Small intestine (tissue), 7 donors: ENCODE results near the gene SMARCD3. TPM values are rescaled to one million over a fixed set of nuclear protein-coding genes. Genes with fewer than 3 reads are reported as not detected.

Experiments
- DNase-seq, 2 donors: peaks; one replicate each; pipeline versions ENCODE4 v3.0.0 to v3.0.0-alpha.2; 2013
- FAIRE-seq: peaks from 2 replicates; lab custom pipeline; 2012; peaks lifted over from hg19 to GRCh38; lab: Jason Lieb, UNC
- H3K27ac ChIP-seq, 3 donors: one replicate each; pipeline ENCODE4 v1.5.1; 2013; ENCODE audit warnings: low read length in 2 of 3, mild to moderate bottlenecking in 2 of 3, control low read depth in 1 of 3, inconsistent platforms in 1 of 3, low read depth in 1 of 3, moderate library complexity in 1 of 3
- H3K27me3 ChIP-seq, 3 donors: one replicate each; pipeline ENCODE4 v1.6.1; 2013; ENCODE audit warnings: low read length in 3 of 3, inconsistent platforms in 1 of 3; ENCODE audit not compliant: control insufficient read depth in 3 of 3, insufficient read depth in 3 of 3
- H3K36me3 ChIP-seq, 3 donors: one replicate each; pipeline ENCODE4 v1.6.1; 2013; ENCODE audit warnings: low read length in 3 of 3, inconsistent platforms in 1 of 3, low read depth in 1 of 3, mild to moderate bottlenecking in 1 of 3, moderate library complexity in 1 of 3; ENCODE audit not compliant: control insufficient read depth in 3 of 3, insufficient read depth in 2 of 3
- H3K4me1 ChIP-seq, 3 donors: one replicate each; pipeline ENCODE4 v1.6.1; 2013; ENCODE audit warnings: low read length in 2 of 3, inconsistent platforms in 1 of 3, low read depth in 1 of 3, mild to moderate bottlenecking in 1 of 3, moderate library complexity in 1 of 3; ENCODE audit not compliant: control insufficient read depth in 3 of 3, insufficient read depth in 2 of 3
- H3K4me3 ChIP-seq, 3 donors: one replicate each; pipeline ENCODE4 v1.5.1; 2013; ENCODE audit warnings: low read length in 3 of 3, control low read depth in 1 of 3, inconsistent platforms in 1 of 3, low read depth in 1 of 3, mild to moderate bottlenecking in 1 of 3, moderate library complexity in 1 of 3
- H3K9me3 ChIP-seq, 2 donors: one replicate each; pipeline ENCODE4 v1.6.1; 2013; ENCODE audit warnings: low read depth in 1 of 2, low read length in 1 of 2; ENCODE audit not compliant: control insufficient read depth in 2 of 2, insufficient read depth in 1 of 2
- WGBS, 3 donors: extraction: QIAGEN DNeasy Blood & Tissue Kit; methylation state at CpG; one replicate each; pipeline ENCODE4 v1.1.7; 2013; 5-methylcytosine and 5-hydroxymethylcytosine counted together
- polyA plus RNA-seq, 4 donors: library from polyadenylated mRNA; stranded (reverse) in 3 of 4; unstranded in 1 of 4; fragments of 200-250 nt in 3 of 4; fragments of 120-200 nt in 1 of 4; gene quantifications; one replicate each; pipeline versions ENCODE4 v1.2.1 to v1.2.3, GENCODE V29; 2013
- donor health status: healthy with polysubstance abuse.
- donor health status: control.
- donor health status: control.
- donor health status: Bipolar disorder and iron deficiency.
- donor health status: healthy.

The SMARCD3 gene
- polyA plus RNA-seq, 4 donors = 0.89 to 16.0 (median 10.3) TPM

- WGBS, 3 donors = 74 to 84% (median 80%) methylated on average over 3 of the region's 3 CpGs
- Histone ChIP-seq H3K9me3 (no peaks in the 10 kb centered on the region), H3K4me1 (no peaks in the 10 kb centered on the region), H3K4me3 (no peak overlapping the region), H3K27ac (no peak overlapping the region), H3K36me3 (peaks cover 5 to 37% (median 8%) of the 10 kb centered on the region in 3 donors), H3K27me3 (peaks cover 0 to 1% (median 0%) of the 10 kb centered on the region in 3 donors)
- DNase-seq (no peak), FAIRE-seq (no peak)
Measured at GRCh38 chr7:151211155-151211772, 37.2 kb downstream of the SMARCD3 start.

GRCh38 chr7:151210087-151210854 lies 38.2 kb downstream of the SMARCD3 start, which contains the start of gene H2BK1:
Gene H2BK1 (minus strand): TSS chr7:151210488. CDS start chr7:151210318, 170 bp downstream.
- Histone ChIP-seq H3K4me1 (no peaks in the 10 kb centered on the region), H3K27ac (no peak within 1 kb of the TSS), H3K4me3 (no peak within 1 kb of the TSS), H3K36me3 (peaks cover 5 to 31% (median 8%) of the 10 kb centered on the region in 3 donors), H3K27me3 (peaks cover 0 to 10% (median 0%) of the 10 kb centered on the region in 3 donors), H3K9me3 (no peaks in the 10 kb centered on the region)
- FAIRE-seq (no peak), DNase-seq (no peak)
- 82 to 85% (median 82%) methylated on average over 16 to 17 of the region's 17 CpGs for WGBS, 3 donors

GRCh38 chr7:151209588-151209987 lies 38.9 kb downstream of the SMARCD3 start:
- Histone ChIP-seq H3K9me3 (no peaks in the 10 kb centered on the region), H3K4me1 (no peaks in the 10 kb centered on the region), H3K27ac (no peak overlapping the region), H3K36me3 (peaks cover 4 to 25% (median 5%) of the 10 kb centered on the region in 3 donors), H3K4me3 (no peak overlapping the region), H3K27me3 (peaks cover 0 to 17% (median 0%) of the 10 kb centered on the region in 3 donors)
- FAIRE-seq (no peak), DNase-seq (no peak)
- WGBS, 3 donors = 60 to 80% (median 75%) methylated on average over 6 of the region's 6 CpGs

GRCh38 chr7:151208253-151208862 lies 40.1 kb downstream of the SMARCD3 start:
- Histone ChIP-seq H3K4me1 (no peaks in the 10 kb centered on the region), H3K27ac (no peak overlapping the region), H3K9me3 (no peaks in the 10 kb centered on the region), H3K4me3 (no peak overlapping the region), H3K36me3 (peaks cover 1 to 15% (median 2%) of the 10 kb centered on the region in 3 donors), H3K27me3 (peaks cover 0 to 29% (median 0%) of the 10 kb centered on the region in 3 donors)
- DNase-seq (no peak), FAIRE-seq (no peak)
- WGBS, 3 donors = 58 to 68% (median 66%) methylated on average over 9 of the region's 9 CpGs

GRCh38 chr7:151207804-151208203 lies 40.7 kb downstream of the SMARCD3 start:
- no peaks in the 10 kb centered on the region for H3K9me3 ChIP-seq
- H3K4me3 ChIP-seq = no peak overlapping the region
- peaks cover 0 to 32% (median 0%) of the 10 kb centered on the region in 3 donors for H3K27me3 ChIP-seq
- H3K36me3 ChIP-seq = peaks cover 0 to 10% (median 0%) of the 10 kb centered on the region in 3 donors
- H3K27ac ChIP-seq = peak overlapping the region in 1 of 3 donors; percentile 38
- whole genome bisulfite sequencing, 3 donors = 54 to 66% (median 58%) methylated on average over 12 of the region's 12 CpGs
- no peak for DNase-seq
- no peak for FAIRE-seq
- no peaks in the 10 kb centered on the region for H3K4me1 ChIP-seq

GRCh38 chr7:151207315-151207714 lies 41.2 kb downstream of the SMARCD3 start:
- H3K4me3 ChIP-seq = no peak overlapping the region
- peaks cover 0 to 5% (median 0%) of the 10 kb centered on the region in 3 donors for H3K36me3 ChIP-seq
- H3K4me1 ChIP-seq = no peaks in the 10 kb centered on the region
- no peak for FAIRE-seq
- H3K27ac ChIP-seq = peak overlapping the region in 1 of 3 donors; percentile 38
- no peak for DNase-seq
- no peaks in the 10 kb centered on the region for H3K9me3 ChIP-seq
- peaks cover 0 to 34% (median 0%) of the 10 kb centered on the region in 3 donors for H3K27me3 ChIP-seq
- 50 to 63% (median 56%) methylated on average over 9 of the region's 9 CpGs for WGBS, 3 donors

- Histone ChIP-seq H3K4me1 (no peaks in the 10 kb centered on the region), H3K27ac (peak overlapping the region in 2 of 3 donors; percentile 7 to 8), H3K36me3 (peaks cover 0 to 4% (median 0%) of the 10 kb centered on the region in 3 donors), H3K9me3 (no peaks in the 10 kb centered on the region), H3K4me3 (no peak overlapping the region), H3K27me3 (peaks cover 0 to 34% (median 0%) of the 10 kb centered on the region in 3 donors)
- WGBS, 3 donors = 45 to 50% (median 48%) methylated on average over 9 of the region's 9 CpGs
- FAIRE-seq = no peak
- peak in 1 of 2 donors; percentile 48 for DNase-seq
Measured at GRCh38 chr7:151206914-151207313, 41.6 kb downstream of the SMARCD3 start.

- Histone ChIP-seq H3K27ac (no peak overlapping the region), H3K4me1 (no peaks in the 10 kb centered on the region), H3K9me3 (no peaks in the 10 kb centered on the region), H3K36me3 (no peaks in the 10 kb centered on the region), H3K4me3 (no peak overlapping the region), H3K27me3 (peaks cover 0 to 39% (median 0%) of the 10 kb centered on the region in 3 donors)
- no peak for DNase-seq
- 66 to 72% (median 71%) methylated on average over 6 of the region's 6 CpGs for WGBS, 3 donors
- FAIRE-seq = no peak
Measured at GRCh38 chr7:151205730-151206129, 42.8 kb downstream of the SMARCD3 start.
